ENCODE measurements around the gene ALCAM. TPM values are rescaled to one million over a fixed set of nuclear protein-coding genes. Genes with fewer than 3 reads are reported as not detected.

Gene ALCAM
- total and polyA plus RNA-seq, 2 of the 8 experiments (the other 6 are each of a cell fraction or from before 2014, with no cell fraction given) = 10.8 to 33.0 TPM

GRCh38 chr3:105495021-105495420 lies 128.3 kb downstream of the ALCAM start (continued):
- TF ChIP-seq RAD21 (IDR thresholded peaks at IDR 0.05 in 1 of 2, conservative IDR thresholded peaks at IDR 0.05 in 1 of 2; ENCODE audit: low read depth in 2 of 2, low read length in 2 of 2) = no peak
- TF ChIP-seq KDM1A (IDR thresholded peaks at IDR 0.05; ENCODE audit: borderline replicate concordance, low read length) = no peak
- no peak for TF ChIP-seq EP300 (IDR thresholded peaks at IDR 0.05; ENCODE audit: borderline replicate concordance in 1 of 2, low read depth in 2 of 2, low read length in 2 of 2)
- TF ChIP-seq BRCA1 (IDR thresholded peaks at IDR 0.05; ENCODE audit: low read depth, low read length) = no peak
- TF ChIP-seq SP2 (IDR thresholded peaks at IDR 0.05; ENCODE audit: low read length) = no peak
- no peak for TF ChIP-seq PHF8 (conservative IDR thresholded peaks at IDR 0.05; ENCODE audit: low read depth, low read length)
- no peak for TF ChIP-seq EZH2 (IDR thresholded peaks at IDR 0.05; ENCODE audit: low read depth, low read length, severe bottlenecking)
- TF ChIP-seq CHD1 (IDR thresholded peaks at IDR 0.05; ENCODE audit: low read depth, low read length) = no peak
- TF ChIP-seq POU5F1 (IDR thresholded peaks at IDR 0.05; ENCODE audit: low read depth, low read length) = no peak

Measured in H1 (cell line).